SK-N-SH (cell line): ENCODE measurements around the gene AGBL5. TPM values are rescaled to one million over a fixed set of nuclear protein-coding genes. Genes with fewer than 3 reads are reported as not detected.

Experiments used
- CTCF ChIA-PET: fragments of 300-600, 350-600 bp; formaldehyde crosslinking; extraction: SDS; loops from one replicate; lab custom pipeline; 2021; lab: Yijun Ruan, JAX
- POLR2A ChIA-PET: fragments of 350-600 bp; sonication (Branson Sonifier 250); formaldehyde crosslinking; extraction: SDS; loops from one replicate; lab custom pipeline; 2020; ENCODE audit warnings: antibody characterized with exemption, inconsistent platforms; lab: Yijun Ruan, JAX
- DNase-seq: peaks from one replicate; pipeline ENCODE4 v3.0.0; 2012
- H2AFZ ChIP-seq: fragments of 200-600 bp; sonication (generic); 2 replicates; pipeline ENCODE4 v1.8.1; 2016; ENCODE audit warnings: antibody characterized with exemption, mild to moderate bottlenecking, low read depth
- H3F3A ChIP-seq: fragments of 200-600 bp; sonication (generic); replicated peaks from 2 replicates; pipeline ENCODE3; 2016; ENCODE audit warnings: antibody characterized with exemption, mild to moderate bottlenecking; ENCODE audit not compliant: insufficient read depth
- H3K27ac ChIP-seq, 2 experiments: fragments of 200-500 bp in 1 of 2; fragments of 200-600 bp in 1 of 2; sonication (Bioruptor generic) in 1 of 2; sonication (generic), shearing (Covaris generic) in 1 of 2; 2 replicates each; pipeline versions ENCODE4 v1.5.1 to v1.6.1; 2014 to 2016; ENCODE audit warnings: low read depth in 2 of 2, inconsistent platforms in 1 of 2, low read length in 1 of 2, mild to moderate bottlenecking in 1 of 2, mixed read lengths in 1 of 2
- H3K27me3 ChIP-seq: fragments of 200-600 bp; sonication (generic), shearing (Covaris generic); 2 replicates; pipeline ENCODE4 v1.6.1; 2016; ENCODE audit warnings: mixed run types; ENCODE audit not compliant: insufficient read depth
- H3K36me3 ChIP-seq, 2 experiments: fragments of 200-500 bp in 1 of 2; fragments of 200-600 bp in 1 of 2; sonication (Bioruptor generic) in 1 of 2; sonication (generic) in 1 of 2; replicated peaks in 1 of 2; 2 replicates each; pipeline versions ENCODE3 to v1.5.1; 2014 to 2016; ENCODE audit warnings: low read length in 1 of 2, mild to moderate bottlenecking in 1 of 2; ENCODE audit not compliant: insufficient read depth in 2 of 2, control insufficient read depth in 1 of 2
- H3K4me1 ChIP-seq, 2 experiments: fragments of 200-500 bp in 1 of 2; fragments of 200-600 bp in 1 of 2; sonication (Bioruptor generic) in 1 of 2; sonication (generic), shearing (Covaris generic) in 1 of 2; 2 replicates each; pipeline versions ENCODE4 v1.5.1 to v1.6.1; 2014 to 2016; ENCODE audit warnings: low read depth in 1 of 2, low read length in 1 of 2, mixed run types in 1 of 2; ENCODE audit not compliant: insufficient read depth in 2 of 2, control insufficient read depth in 1 of 2
- H3K4me2 ChIP-seq: fragments of 200-600 bp; sonication (generic), shearing (Covaris generic); 2 replicates; pipeline ENCODE4 v1.6.1; 2017; ENCODE audit warnings: mixed run types
- H3K4me3 ChIP-seq, 2 experiments: fragments of 200-500 bp in 1 of 2; fragments of 200-600 bp in 1 of 2; sonication (Bioruptor generic) in 1 of 2; sonication (generic), shearing (Covaris generic) in 1 of 2; 2 replicates each; pipeline versions ENCODE4 v1.5.1 to v1.8.1; 2014 to 2016; ENCODE audit warnings: low read depth in 2 of 2, inconsistent platforms in 1 of 2, low read length in 1 of 2, mild to moderate bottlenecking in 1 of 2, mixed read lengths in 1 of 2, moderate library complexity in 1 of 2
- H3K79me2 ChIP-seq: fragments of 200-600 bp; sonication (generic); 2 replicates; pipeline ENCODE4 v1.8.1; 2017; ENCODE audit warnings: mild to moderate bottlenecking; ENCODE audit not compliant: insufficient read depth
- H3K9ac ChIP-seq: fragments of 200-600 bp; sonication (generic); 2 replicates; pipeline ENCODE4 v1.6.1; 2017; ENCODE audit warnings: mixed run types
- H3K9me2 ChIP-seq: fragments of 200-600 bp; sonication (generic); 2 replicates; pipeline ENCODE4 v1.6.1; 2017; ENCODE audit warnings: mixed run types
- H3K9me3 ChIP-seq: fragments of 200-600 bp; sonication (generic); 2 replicates; pipeline ENCODE4 v1.6.1; 2017; ENCODE audit warnings: mixed run types, mild to moderate bottlenecking, moderate library complexity
- H4K20me1 ChIP-seq: fragments of 200-600 bp; sonication (generic); 2 replicates; pipeline ENCODE4 v1.6.1; 2017; ENCODE audit warnings: mild to moderate bottlenecking, mixed run types; ENCODE audit not compliant: insufficient read depth
- CHD2 ChIP-seq: fragments of 150-350 bp; IDR thresholded peaks from 2 replicates; pipeline ENCODE4 v1.6.1; 2018; ENCODE audit warnings: low read length; ENCODE audit not compliant: partially characterized antibody
- ELF1 ChIP-seq: IDR thresholded peaks from 2 replicates; pipeline ENCODE4 v1.4.0; 2012
- EZH2phosphoT487 ChIP-seq: fragments of 200-600 bp; sonication (generic); IDR thresholded peaks from 2 replicates; pipeline ENCODE4 v1.6.1; 2017; ENCODE audit warnings: low read depth, mixed run types, mild to moderate bottlenecking, antibody characterized with exemption, moderate library complexity, borderline replicate concordance
- FOXJ3 ChIP-seq: sonication (generic); formaldehyde crosslinking; IDR thresholded peaks from 2 replicates; pipeline ENCODE4 v1.5.1; 2020; ENCODE audit warnings: mild to moderate bottlenecking, missing genetic modification reagents
- GATA2 ChIP-seq: sonication (generic); formaldehyde crosslinking; IDR thresholded peaks from 2 replicates; pipeline ENCODE4 v1.5.0; 2020; ENCODE audit warnings: mild to moderate bottlenecking, missing genetic modification reagents
- MXI1 ChIP-seq: IDR thresholded peaks from 2 replicates; pipeline ENCODE4 v1.6.1; 2012; ENCODE audit warnings: mild to moderate bottlenecking, low read depth, low read length, improper control_type of control experiment
- TEAD4 ChIP-seq: IDR thresholded peaks from 2 replicates; pipeline ENCODE4 v1.4.0; 2012; ENCODE audit warnings: mild to moderate bottlenecking, borderline replicate concordance; ENCODE audit not compliant: insufficient read depth
- WGBS: methylation state at CpG from one replicate; pipeline ENCODE4 v1.1.6; 2017; ENCODE audit warnings: low lambda C conversion rate; 5-methylcytosine and 5-hydroxymethylcytosine counted together
- polyA plus RNA-seq, 3 experiments: library from polyadenylated mRNA; depleted of rRNA; stranded (reverse); fragments of >200 nt; gene quantifications; 2 replicates each; pipeline ENCODE4 v1.2.3, GENCODE V29; 2012
- TF ChIP-seq, protein P1 (sequence below): fragments of 150-350 bp; IDR thresholded peaks from 2 replicates; pipeline ENCODE4 v1.6.1; 2017; ENCODE audit warnings: antibody characterized with exemption, low read length, low read depth, borderline replicate concordance
- TF ChIP-seq, protein P2 (sequence below): IDR thresholded peaks from 2 replicates; pipeline ENCODE4 v1.6.1; 2012; ENCODE audit warnings: mild to moderate bottlenecking, low read depth, low read length, moderate library complexity
- TF ChIP-seq, protein P3 (sequence below): IDR thresholded peaks from 2 replicates; pipeline ENCODE4; 2012
- TF ChIP-seq, protein P4 (sequence below): fragments of 150-350 bp; IDR thresholded peaks from 2 replicates; pipeline ENCODE4 v1.6.1; 2016; ENCODE audit warnings: mild to moderate bottlenecking, low read depth, low read length

Gene AGBL5
- polyA plus RNA-seq, 1 of the 3 experiments (the other 2 are of a cell fraction), result 45.5 TPM

DNA sequence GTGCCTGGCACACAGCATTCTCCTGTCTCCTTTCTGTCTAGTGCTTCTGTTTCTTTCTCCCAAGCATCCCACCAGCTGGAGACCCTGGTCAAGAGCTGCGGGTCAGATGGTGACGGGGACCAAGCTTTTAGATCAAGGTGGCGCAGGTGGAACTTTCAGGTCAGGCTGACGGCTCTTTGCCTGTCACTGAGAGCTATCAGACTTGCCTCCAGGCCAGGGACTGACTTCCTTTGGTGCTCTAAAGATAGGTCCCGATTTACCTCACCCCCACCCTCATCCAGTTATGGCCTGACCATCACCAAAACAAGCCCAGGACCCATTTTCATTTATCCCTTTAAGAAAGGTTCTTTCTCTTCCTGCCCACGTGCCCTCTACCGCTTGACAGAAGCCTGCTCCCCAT is 25.8 kb downstream of the AGBL5 start:
- Histone ChIP-seq H3K9me3 (no peaks in the 10 kb centered on the region), H3K9me2 (no peaks in the 10 kb centered on the region), H3K27me3 (no peaks in the 10 kb centered on the region), H3K9ac (no peak overlapping the region), H3K27ac (peak overlapping the region; percentile 79 to 84), H3K4me2 (peak overlapping the region; percentile 100; the same call in 1 of the 2 replicates), H4K20me1 (peaks cover 8% of the 10 kb centered on the region; the same call in 1 of the 2 replicates), H3K4me3 (no peak overlapping the region), H3K4me1 (peaks cover 46 to 82% of the 10 kb centered on the region in 2 experiments), H2AFZ (no peak overlapping the region), H3K79me2 (peaks cover 32% of the 10 kb centered on the region), H3K36me3 (peaks cover 9 to 15% of the 10 kb centered on the region in 2 experiments), H3F3A (peaks cover 17% of the 10 kb centered on the region)
- ChIA-PET POLR2A (interaction anchor here (1.3 to 4.0 kb wide), 2 partner anchors 15 to 27 kb away, joined by 3 to 42 read pairs; partner anchors contain the start of gene AGBL5), CTCF (interaction anchor here (0.9 to 14.6 kb wide), 8 partner anchors 8 to 231 kb away, joined by 3 to 227 read pairs (median 11); partner anchors contain the start of genes AGBL5, OST4 and TMEM214)
- 87% methylated on average over 7 of the region's 7 CpGs for WGBS
- TF ChIP-seq MXI1, result no peak
- TF ChIP-seq GATA2 (CRISPR knock-in tag), result no peak
- TF ChIP-seq, protein P1, sequence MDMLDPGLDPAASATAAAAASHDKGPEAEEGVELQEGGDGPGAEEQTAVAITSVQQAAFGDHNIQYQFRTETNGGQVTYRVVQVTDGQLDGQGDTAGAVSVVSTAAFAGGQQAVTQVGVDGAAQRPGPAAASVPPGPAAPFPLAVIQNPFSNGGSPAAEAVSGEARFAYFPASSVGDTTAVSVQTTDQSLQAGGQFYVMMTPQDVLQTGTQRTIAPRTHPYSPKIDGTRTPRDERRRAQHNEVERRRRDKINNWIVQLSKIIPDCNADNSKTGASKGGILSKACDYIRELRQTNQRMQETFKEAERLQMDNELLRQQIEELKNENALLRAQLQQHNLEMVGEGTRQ, result no peak
- no peak for TF ChIP-seq EZH2phosphoT487
- TF ChIP-seq, protein P2, sequence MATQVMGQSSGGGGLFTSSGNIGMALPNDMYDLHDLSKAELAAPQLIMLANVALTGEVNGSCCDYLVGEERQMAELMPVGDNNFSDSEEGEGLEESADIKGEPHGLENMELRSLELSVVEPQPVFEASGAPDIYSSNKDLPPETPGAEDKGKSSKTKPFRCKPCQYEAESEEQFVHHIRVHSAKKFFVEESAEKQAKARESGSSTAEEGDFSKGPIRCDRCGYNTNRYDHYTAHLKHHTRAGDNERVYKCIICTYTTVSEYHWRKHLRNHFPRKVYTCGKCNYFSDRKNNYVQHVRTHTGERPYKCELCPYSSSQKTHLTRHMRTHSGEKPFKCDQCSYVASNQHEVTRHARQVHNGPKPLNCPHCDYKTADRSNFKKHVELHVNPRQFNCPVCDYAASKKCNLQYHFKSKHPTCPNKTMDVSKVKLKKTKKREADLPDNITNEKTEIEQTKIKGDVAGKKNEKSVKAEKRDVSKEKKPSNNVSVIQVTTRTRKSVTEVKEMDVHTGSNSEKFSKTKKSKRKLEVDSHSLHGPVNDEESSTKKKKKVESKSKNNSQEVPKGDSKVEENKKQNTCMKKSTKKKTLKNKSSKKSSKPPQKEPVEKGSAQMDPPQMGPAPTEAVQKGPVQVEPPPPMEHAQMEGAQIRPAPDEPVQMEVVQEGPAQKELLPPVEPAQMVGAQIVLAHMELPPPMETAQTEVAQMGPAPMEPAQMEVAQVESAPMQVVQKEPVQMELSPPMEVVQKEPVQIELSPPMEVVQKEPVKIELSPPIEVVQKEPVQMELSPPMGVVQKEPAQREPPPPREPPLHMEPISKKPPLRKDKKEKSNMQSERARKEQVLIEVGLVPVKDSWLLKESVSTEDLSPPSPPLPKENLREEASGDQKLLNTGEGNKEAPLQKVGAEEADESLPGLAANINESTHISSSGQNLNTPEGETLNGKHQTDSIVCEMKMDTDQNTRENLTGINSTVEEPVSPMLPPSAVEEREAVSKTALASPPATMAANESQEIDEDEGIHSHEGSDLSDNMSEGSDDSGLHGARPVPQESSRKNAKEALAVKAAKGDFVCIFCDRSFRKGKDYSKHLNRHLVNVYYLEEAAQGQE, result no peak
- no peak for TF ChIP-seq TEAD4
- no peak for TF ChIP-seq FOXJ3 (CRISPR knock-in tag)
- TF ChIP-seq, protein P3, sequence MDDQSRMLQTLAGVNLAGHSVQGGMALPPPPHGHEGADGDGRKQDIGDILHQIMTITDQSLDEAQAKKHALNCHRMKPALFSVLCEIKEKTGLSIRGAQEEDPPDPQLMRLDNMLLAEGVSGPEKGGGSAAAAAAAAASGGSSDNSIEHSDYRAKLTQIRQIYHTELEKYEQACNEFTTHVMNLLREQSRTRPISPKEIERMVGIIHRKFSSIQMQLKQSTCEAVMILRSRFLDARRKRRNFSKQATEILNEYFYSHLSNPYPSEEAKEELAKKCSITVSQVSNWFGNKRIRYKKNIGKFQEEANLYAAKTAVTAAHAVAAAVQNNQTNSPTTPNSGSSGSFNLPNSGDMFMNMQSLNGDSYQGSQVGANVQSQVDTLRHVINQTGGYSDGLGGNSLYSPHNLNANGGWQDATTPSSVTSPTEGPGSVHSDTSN, result no peak
- TF ChIP-seq, protein P4, sequence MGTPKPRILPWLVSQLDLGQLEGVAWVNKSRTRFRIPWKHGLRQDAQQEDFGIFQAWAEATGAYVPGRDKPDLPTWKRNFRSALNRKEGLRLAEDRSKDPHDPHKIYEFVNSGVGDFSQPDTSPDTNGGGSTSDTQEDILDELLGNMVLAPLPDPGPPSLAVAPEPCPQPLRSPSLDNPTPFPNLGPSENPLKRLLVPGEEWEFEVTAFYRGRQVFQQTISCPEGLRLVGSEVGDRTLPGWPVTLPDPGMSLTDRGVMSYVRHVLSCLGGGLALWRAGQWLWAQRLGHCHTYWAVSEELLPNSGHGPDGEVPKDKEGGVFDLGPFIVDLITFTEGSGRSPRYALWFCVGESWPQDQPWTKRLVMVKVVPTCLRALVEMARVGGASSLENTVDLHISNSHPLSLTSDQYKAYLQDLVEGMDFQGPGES, result no peak
- TF ChIP-seq ELF1, result no peak
- TF ChIP-seq CHD2, result no peak
- DNase-seq, result no peak
